ENCODE measurements around the gene ADAM10. TPM values are rescaled to one million over a fixed set of nuclear protein-coding genes. Genes with fewer than 3 reads are reported as not detected.

Gene ADAM10
- polyA plus RNA-seq, 1 donor = 110 TPM

- Histone ChIP-seq H3K4me1 (ENCODE audit: control insufficient read depth, insufficient read depth, low read length) (no peaks in the 10 kb centered on the region), H3K36me3 (ENCODE audit: control insufficient read depth, insufficient read depth, low read length) (no peaks in the 10 kb centered on the region), H3K27me3 (ENCODE audit: control insufficient read depth, insufficient read depth, low read length) (no peaks in the 10 kb centered on the region), H3K27ac (ENCODE audit: low read length) (no peak overlapping the region), H3K4me3 (ENCODE audit: low read length) (no peak overlapping the region), H3K9me3 (ENCODE audit: control insufficient read depth, low read depth, low read length) (no peaks in the 10 kb centered on the region)
- no peak for DNase-seq
- 100% methylated on average over 1 of the region's 12 CpGs for WGBS (ENCODE audit: insufficient coverage, low lambda C conversion rate)
Measured at GRCh38 chr15:58726867-58727266, 22.6 kb downstream of the ADAM10 start.

- no CpG with 5 or more reads among the region's 1 CpG for WGBS (ENCODE audit: insufficient coverage, low lambda C conversion rate)
- Histone ChIP-seq H3K4me3 (ENCODE audit: low read length) (no peak overlapping the region), H3K9me3 (ENCODE audit: control insufficient read depth, low read depth, low read length) (no peaks in the 10 kb centered on the region), H3K4me1 (ENCODE audit: control insufficient read depth, insufficient read depth, low read length) (no peaks in the 10 kb centered on the region), H3K27ac (ENCODE audit: low read length) (no peak overlapping the region), H3K27me3 (ENCODE audit: control insufficient read depth, insufficient read depth, low read length) (no peaks in the 10 kb centered on the region), H3K36me3 (ENCODE audit: control insufficient read depth, insufficient read depth, low read length) (no peaks in the 10 kb centered on the region)
- peak in 1 of 2 donors; percentile 12 for DNase-seq
Measured at GRCh38 chr15:58724466-58724865, 25.0 kb downstream of the ADAM10 start.

DNA sequence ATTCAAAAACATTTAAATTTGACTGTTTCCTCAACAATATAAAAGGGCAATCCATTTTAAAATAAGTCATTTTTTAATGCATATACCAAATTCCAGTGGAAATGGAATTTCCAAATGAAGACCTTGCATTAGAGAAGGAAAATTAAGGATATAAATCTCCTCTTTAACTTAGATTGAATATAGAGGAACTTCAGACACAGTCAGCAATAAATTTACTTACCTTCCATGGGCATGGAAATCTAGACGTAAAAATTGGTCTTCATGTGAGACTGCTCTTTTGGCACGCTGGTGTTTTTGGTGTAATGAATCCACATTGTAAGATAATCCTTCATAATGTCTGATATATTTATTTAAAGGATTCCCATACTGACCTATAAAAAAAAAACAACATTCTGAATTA is 32.1 kb downstream of the ADAM10 start:
- WGBS (ENCODE audit: insufficient coverage, low lambda C conversion rate) = 100% methylated on average over 1 of the region's 2 CpGs
- H3K4me3 ChIP-seq (ENCODE audit: low read length) = no peak overlapping the region
- H3K4me1 ChIP-seq (ENCODE audit: control insufficient read depth, insufficient read depth, low read length) = no peaks in the 10 kb centered on the region
- no peaks in the 10 kb centered on the region for H3K27me3 ChIP-seq (ENCODE audit: control insufficient read depth, insufficient read depth, low read length)
- no peak overlapping the region for H3K27ac ChIP-seq (ENCODE audit: low read length)
- peaks cover 7% of the 10 kb centered on the region for H3K36me3 ChIP-seq (ENCODE audit: control insufficient read depth, insufficient read depth, low read length)
- no peak for DNase-seq
- H3K9me3 ChIP-seq (ENCODE audit: control insufficient read depth, low read depth, low read length) = no peaks in the 10 kb centered on the region

DNA sequence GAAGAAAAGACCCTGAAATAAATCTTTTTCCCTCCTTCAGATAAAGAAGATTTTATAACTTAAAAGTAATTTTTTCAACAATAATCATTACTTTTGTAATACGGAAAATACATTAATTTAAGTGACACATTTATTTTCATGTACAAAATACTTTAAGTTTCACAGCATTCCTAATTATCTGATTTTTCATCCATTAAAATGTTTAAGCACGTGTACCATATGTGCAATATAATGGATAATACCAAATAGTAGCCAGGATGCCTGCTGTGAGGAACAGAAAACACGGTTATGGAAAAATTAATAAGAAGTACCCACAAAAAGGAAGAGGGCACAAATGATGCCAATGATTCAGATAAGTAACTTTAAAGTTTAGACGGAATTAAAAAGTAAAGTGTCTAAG is 33.5 kb downstream of the ADAM10 start:
- H3K27me3 ChIP-seq (ENCODE audit: control insufficient read depth, insufficient read depth, low read length) = no peaks in the 10 kb centered on the region

GRCh38 chr15:58715266-58715917 is 34.1 kb downstream of the ADAM10 start:
- no peak for DNase-seq
- no peaks in the 10 kb centered on the region for H3K27me3 ChIP-seq (ENCODE audit: control insufficient read depth, insufficient read depth, low read length)
- no peak overlapping the region for H3K4me3 ChIP-seq (ENCODE audit: low read length)
- WGBS (ENCODE audit: insufficient coverage, low lambda C conversion rate) = no CpG with 5 or more reads among the region's 3 CpGs
- no peaks in the 10 kb centered on the region for H3K9me3 ChIP-seq (ENCODE audit: control insufficient read depth, low read depth, low read length)
- H3K4me1 ChIP-seq (ENCODE audit: control insufficient read depth, insufficient read depth, low read length) = no peaks in the 10 kb centered on the region
- H3K36me3 ChIP-seq (ENCODE audit: control insufficient read depth, insufficient read depth, low read length) = peaks cover 7% of the 10 kb centered on the region
- no peak overlapping the region for H3K27ac ChIP-seq (ENCODE audit: low read length)

More for the DNA sequence above, 33.5 kb downstream of the ADAM10 start:
- Histone ChIP-seq H3K27ac (ENCODE audit: low read length) (no peak overlapping the region), H3K9me3 (ENCODE audit: control insufficient read depth, low read depth, low read length) (no peaks in the 10 kb centered on the region), H3K4me1 (ENCODE audit: control insufficient read depth, insufficient read depth, low read length) (no peaks in the 10 kb centered on the region), H3K4me3 (ENCODE audit: low read length) (no peak overlapping the region), H3K36me3 (ENCODE audit: control insufficient read depth, insufficient read depth, low read length) (peaks cover 7% of the 10 kb centered on the region)
- WGBS (ENCODE audit: insufficient coverage, low lambda C conversion rate) = 85% methylated on average over 3 of the region's 4 CpGs
- DNase-seq = no peak

- Histone ChIP-seq H3K4me3 (ENCODE audit: low read length) (no peak overlapping the region), H3K9me3 (ENCODE audit: control insufficient read depth, low read depth, low read length) (no peaks in the 10 kb centered on the region), H3K27ac (ENCODE audit: low read length) (no peak overlapping the region), H3K36me3 (ENCODE audit: control insufficient read depth, insufficient read depth, low read length) (peaks cover 7% of the 10 kb centered on the region), H3K4me1 (ENCODE audit: control insufficient read depth, insufficient read depth, low read length) (no peaks in the 10 kb centered on the region), H3K27me3 (ENCODE audit: control insufficient read depth, insufficient read depth, low read length) (no peaks in the 10 kb centered on the region)
- DNase-seq = no peak
Measured at GRCh38 chr15:58710701-58711100, 38.8 kb downstream of the ADAM10 start.

DNA sequence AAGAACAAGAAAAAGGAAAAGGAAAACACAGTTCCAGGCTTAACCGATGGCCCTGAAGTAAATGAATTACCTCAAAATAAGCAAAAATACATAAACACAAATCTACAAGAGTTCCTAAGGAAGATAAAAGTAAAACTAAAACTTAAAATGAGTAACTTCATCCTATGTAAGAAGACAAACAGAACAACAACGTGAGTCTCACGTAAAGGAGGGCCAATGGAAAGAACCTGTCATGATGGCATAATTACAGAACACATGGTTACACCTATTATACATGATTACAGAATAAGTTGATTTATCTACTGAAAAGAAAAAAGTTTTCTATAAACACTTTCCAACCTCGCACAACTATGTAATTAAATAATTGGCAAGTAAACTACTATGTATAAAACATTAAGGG is 42.1 kb downstream of the ADAM10 start:
- peaks cover 5% of the 10 kb centered on the region for H3K36me3 ChIP-seq (ENCODE audit: control insufficient read depth, insufficient read depth, low read length)
- 100% methylated on average over 3 of the region's 4 CpGs for WGBS (ENCODE audit: insufficient coverage, low lambda C conversion rate)

GRCh38 chr15:58705105-58705504 is 44.4 kb downstream of the ADAM10 start:
- Histone ChIP-seq H3K9me3 (ENCODE audit: control insufficient read depth, low read depth, low read length) (peaks cover 7% of the 10 kb centered on the region), H3K4me1 (ENCODE audit: control insufficient read depth, insufficient read depth, low read length) (no peaks in the 10 kb centered on the region), H3K27me3 (ENCODE audit: control insufficient read depth, insufficient read depth, low read length) (no peaks in the 10 kb centered on the region), H3K27ac (ENCODE audit: low read length) (no peak overlapping the region), H3K4me3 (ENCODE audit: low read length) (no peak overlapping the region), H3K36me3 (ENCODE audit: control insufficient read depth, insufficient read depth, low read length) (peaks cover 12% of the 10 kb centered on the region)
- WGBS (ENCODE audit: insufficient coverage, low lambda C conversion rate) = 100% methylated on average over 1 of the region's 2 CpGs
- DNase-seq = no peak

More for the DNA sequence above, 42.1 kb downstream of the ADAM10 start:
- H3K9me3 ChIP-seq (ENCODE audit: control insufficient read depth, low read depth, low read length) = no peaks in the 10 kb centered on the region
- H3K4me3 ChIP-seq (ENCODE audit: low read length) = no peak overlapping the region
- H3K27me3 ChIP-seq (ENCODE audit: control insufficient read depth, insufficient read depth, low read length) = no peaks in the 10 kb centered on the region
- DNase-seq = no peak
- no peaks in the 10 kb centered on the region for H3K4me1 ChIP-seq (ENCODE audit: control insufficient read depth, insufficient read depth, low read length)
- no peak overlapping the region for H3K27ac ChIP-seq (ENCODE audit: low read length)

GRCh38 chr15:58704155-58704865 is 45.2 kb downstream of the ADAM10 start:
- Histone ChIP-seq H3K4me1 (ENCODE audit: control insufficient read depth, insufficient read depth, low read length) (no peaks in the 10 kb centered on the region), H3K27me3 (ENCODE audit: control insufficient read depth, insufficient read depth, low read length) (no peaks in the 10 kb centered on the region), H3K27ac (ENCODE audit: low read length) (no peak overlapping the region), H3K9me3 (ENCODE audit: control insufficient read depth, low read depth, low read length) (peaks cover 13% of the 10 kb centered on the region), H3K4me3 (ENCODE audit: low read length) (no peak overlapping the region), H3K36me3 (ENCODE audit: control insufficient read depth, insufficient read depth, low read length) (peaks cover 12% of the 10 kb centered on the region)
- no peak for DNase-seq
- 93% methylated on average over 2 of the region's 4 CpGs for WGBS (ENCODE audit: insufficient coverage, low lambda C conversion rate)

DNA sequence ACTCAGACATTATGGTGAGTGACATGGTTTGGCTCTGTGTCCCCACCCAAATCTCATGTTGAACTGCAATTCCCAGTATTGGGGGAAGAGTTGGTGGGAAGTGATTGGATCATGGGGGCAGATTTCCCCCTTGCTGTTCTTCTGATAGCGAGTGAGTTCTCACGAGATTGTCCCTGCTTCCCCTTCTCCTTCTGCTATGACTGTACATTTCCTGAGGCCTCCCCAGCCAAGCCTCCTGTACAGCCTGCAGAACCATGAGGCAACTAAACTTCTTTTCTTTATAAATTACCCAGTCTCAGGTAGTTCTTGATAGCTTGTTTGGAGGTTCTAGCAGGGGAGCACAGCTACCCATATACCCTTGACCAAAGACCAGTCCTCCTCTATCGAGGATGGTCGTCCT is 45.9 kb downstream of the ADAM10 start:
- H3K27me3 ChIP-seq (ENCODE audit: control insufficient read depth, insufficient read depth, low read length) = no peaks in the 10 kb centered on the region
- H3K4me3 ChIP-seq (ENCODE audit: low read length) = no peak overlapping the region
- no peaks in the 10 kb centered on the region for H3K4me1 ChIP-seq (ENCODE audit: control insufficient read depth, insufficient read depth, low read length)
- H3K9me3 ChIP-seq (ENCODE audit: control insufficient read depth, low read depth, low read length) = peaks cover 17% of the 10 kb centered on the region
- WGBS (ENCODE audit: insufficient coverage, low lambda C conversion rate) = no CpG with 5 or more reads among the region's 4 CpGs
- no peak overlapping the region for H3K27ac ChIP-seq (ENCODE audit: low read length)
- H3K36me3 ChIP-seq (ENCODE audit: control insufficient read depth, insufficient read depth, low read length) = peaks cover 12% of the 10 kb centered on the region
- DNase-seq = no peak

DNA sequence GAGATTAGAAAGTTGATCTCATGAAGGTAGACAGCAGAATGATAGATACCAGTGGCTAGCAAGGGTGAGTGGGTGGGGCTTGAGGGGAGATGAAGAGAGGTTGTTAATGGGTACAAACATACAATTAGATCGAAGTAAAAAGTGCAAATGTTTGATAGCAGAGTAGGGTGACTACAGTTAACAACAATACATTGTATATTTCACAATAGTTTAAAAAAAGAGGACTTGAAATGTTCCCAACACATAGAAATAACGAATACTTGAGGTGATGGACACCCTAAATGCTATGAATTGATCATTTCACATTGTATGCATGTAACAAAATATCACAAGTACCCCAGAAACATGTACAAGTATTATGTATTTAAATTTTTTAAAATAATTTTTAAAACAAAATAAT is 47.3 kb downstream of the ADAM10 start:
- peaks cover 10% of the 10 kb centered on the region for H3K36me3 ChIP-seq (ENCODE audit: control insufficient read depth, insufficient read depth, low read length)
- H3K9me3 ChIP-seq (ENCODE audit: control insufficient read depth, low read depth, low read length) = peaks cover 29% of the 10 kb centered on the region
- H3K27ac ChIP-seq (ENCODE audit: low read length) = no peak overlapping the region
- no peaks in the 10 kb centered on the region for H3K27me3 ChIP-seq (ENCODE audit: control insufficient read depth, insufficient read depth, low read length)
- DNase-seq = no peak
- WGBS (ENCODE audit: insufficient coverage, low lambda C conversion rate) = 100% methylated on average over 2 of the region's 2 CpGs
- H3K4me1 ChIP-seq (ENCODE audit: control insufficient read depth, insufficient read depth, low read length) = no peaks in the 10 kb centered on the region
- H3K4me3 ChIP-seq (ENCODE audit: low read length) = no peak overlapping the region
